Activated naive CD8-positive, alpha-beta T cell treated with anti-CD3 and anti-CD28 coated beads, Interleukin-2, amount 50 U/mL, for 16 hours (primary cell): ENCODE results near the gene ATF7.
"Not testable (repeated sequence)": the region's sequence is repeated elsewhere in the genome, so short reads cannot be mapped to it uniquely, and the experiment has no call there.

Experiments used
- DNase-seq: peaks from one replicate; pipeline ENCODE4 v3.0.0-alpha.2; 2020; ENCODE audit warnings: low read depth, low spot score

Gene ATF7

DNA sequence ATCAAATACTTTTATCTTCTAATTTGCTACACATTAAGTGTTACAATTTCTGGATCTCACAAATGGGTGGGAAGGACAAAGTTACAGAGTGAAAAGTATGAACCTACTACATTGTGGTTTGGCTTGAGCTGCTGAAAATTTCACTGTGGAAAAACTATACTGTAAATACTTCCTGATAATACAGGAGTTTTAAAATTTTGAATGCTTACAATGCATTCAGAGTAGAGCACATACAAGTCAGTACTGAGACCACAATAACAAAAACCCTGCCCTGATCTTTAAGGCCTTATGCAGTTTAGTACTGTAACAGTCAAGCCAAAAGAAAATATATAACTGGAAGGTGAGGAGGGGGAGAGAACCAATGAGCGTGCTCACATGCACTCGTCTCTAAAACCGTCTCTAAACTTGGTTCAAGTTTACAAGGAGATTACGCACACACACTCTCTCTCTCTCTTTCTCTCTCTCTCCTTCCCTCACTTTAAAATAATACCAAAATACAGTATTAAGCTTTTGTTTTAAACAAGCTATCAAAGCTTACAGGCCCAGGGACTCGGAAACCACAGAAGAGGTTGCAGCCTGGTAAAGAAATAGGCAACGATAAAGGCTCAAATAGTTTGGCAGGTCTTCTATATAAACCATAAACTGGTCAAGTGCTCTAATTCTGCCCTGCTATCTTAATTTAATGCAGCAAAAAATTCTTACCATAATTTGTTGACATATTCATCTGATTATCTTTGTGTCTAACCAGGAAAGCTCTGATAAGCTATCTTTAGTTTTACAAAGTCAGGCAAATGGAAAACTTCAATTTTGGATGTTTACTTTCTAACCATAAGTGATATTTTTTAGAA lies 58.0 kb downstream of the ATF7 start:
- DNase-seq, result no peak

GRCh38 chr12:53565376-53565775 lies 60.8 kb downstream of the ATF7 start:
- DNase-seq, result not testable (repeated sequence)

DNA sequence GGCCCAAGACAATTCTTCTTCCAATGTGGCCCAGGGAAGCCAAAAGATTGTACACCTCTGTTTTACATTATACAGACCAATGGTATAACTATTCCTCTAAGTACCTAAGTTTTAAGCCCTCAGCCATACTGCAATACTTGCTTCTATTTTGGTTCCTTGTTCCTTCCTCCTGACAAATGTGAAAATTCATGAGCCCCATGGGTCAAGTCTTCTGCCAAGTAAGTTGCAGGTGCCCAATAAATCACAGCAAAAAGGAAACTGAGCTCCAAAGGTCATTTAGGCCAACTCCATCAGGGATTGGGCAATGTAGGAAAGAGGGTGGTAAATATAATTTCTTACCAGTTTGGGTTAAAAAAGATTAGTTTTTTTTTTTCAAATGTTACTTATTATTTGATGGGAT lies 61.2 kb downstream of the ATF7 start:
- DNase-seq, result no peak

- no peak for DNase-seq
These were observed 61.9 kb downstream of the ATF7 start for GRCh38 chr12:53564278-53564677.

DNA sequence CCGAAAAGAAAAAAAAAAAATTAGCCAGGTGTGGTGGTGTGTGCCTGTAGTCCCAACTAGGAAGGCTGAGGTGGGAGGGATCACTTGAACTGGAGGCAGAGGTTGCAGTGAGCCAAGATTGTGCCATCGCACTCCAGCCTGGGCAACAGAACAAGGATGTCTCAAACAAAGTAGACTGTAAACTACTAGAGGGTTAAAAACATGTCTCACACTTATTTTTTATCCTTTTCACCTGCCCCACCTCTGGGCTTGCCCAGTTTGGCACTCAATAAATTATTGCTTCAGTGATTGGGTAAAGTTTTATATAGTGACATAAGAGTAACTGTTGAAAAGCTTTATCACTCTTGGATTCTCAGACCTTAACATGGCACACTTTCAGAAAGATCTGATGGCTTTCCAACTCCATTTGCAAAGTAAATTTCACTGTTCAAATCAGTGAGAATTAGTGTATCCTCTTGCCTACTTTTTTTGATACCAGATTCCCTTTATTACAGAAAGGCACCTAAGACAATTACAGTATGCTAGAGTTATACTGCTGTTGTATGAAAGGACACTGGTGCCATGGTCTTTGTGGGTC lies 62.6 kb downstream of the ATF7 start:
- DNase-seq, result no peak

DNA sequence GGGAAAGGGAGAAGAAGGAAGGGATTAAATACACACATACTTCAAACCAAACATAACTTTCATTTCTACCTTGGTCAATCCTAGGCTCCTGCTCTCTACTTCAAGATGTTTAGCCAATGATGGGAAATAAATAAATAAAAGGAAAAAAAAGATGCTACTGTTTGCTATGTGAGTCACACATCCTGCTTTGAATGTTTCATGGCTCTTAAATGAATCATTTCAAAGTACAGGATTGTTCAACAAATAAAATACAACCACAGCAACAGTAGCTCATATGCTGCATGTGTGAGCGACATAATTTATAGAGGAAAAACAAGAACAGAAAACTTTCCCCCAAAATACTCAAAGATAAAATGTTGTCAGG lies 64.6 kb downstream of the ATF7 start:
- no peak for DNase-seq

DNA sequence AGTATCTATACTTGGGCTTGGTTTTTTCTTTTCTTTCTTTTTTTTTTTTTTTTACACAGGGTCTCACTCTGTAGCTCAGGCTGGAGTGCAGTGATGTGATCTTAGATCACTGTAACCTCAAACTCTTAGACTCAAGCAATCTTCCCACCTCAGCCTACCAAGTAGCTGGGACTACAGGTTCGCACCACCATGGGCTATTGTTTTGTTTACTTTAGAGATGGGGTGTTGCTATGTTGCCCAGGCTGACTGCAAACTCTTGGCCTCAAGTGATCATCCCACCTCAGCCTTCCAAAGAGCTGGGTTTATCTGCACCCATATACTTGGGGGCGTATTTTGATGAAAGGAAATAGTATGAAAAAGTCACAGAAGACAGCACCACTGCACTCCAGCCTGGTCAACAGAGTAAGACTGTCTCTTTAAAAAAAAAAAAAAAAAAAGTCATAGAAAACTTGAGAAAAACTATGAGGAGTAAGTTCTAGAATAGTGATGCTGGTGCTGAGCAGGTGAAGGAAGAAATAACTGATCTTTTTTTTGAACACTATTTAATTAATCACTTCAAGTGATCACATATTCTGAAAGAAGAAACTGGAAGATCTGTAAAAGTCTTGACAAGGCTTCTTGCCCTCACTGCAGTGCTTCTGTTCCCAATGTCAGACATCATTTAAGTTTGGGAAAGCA lies 65.1 kb downstream of the ATF7 start:
- DNase-seq, result no peak

- no peak for DNase-seq
These were observed 65.8 kb downstream of the ATF7 start for GRCh38 chr12:53560351-53560750.

GRCh38 chr12:53558631-53559030 lies 67.6 kb downstream of the ATF7 start:
- DNase-seq, result no peak

DNA sequence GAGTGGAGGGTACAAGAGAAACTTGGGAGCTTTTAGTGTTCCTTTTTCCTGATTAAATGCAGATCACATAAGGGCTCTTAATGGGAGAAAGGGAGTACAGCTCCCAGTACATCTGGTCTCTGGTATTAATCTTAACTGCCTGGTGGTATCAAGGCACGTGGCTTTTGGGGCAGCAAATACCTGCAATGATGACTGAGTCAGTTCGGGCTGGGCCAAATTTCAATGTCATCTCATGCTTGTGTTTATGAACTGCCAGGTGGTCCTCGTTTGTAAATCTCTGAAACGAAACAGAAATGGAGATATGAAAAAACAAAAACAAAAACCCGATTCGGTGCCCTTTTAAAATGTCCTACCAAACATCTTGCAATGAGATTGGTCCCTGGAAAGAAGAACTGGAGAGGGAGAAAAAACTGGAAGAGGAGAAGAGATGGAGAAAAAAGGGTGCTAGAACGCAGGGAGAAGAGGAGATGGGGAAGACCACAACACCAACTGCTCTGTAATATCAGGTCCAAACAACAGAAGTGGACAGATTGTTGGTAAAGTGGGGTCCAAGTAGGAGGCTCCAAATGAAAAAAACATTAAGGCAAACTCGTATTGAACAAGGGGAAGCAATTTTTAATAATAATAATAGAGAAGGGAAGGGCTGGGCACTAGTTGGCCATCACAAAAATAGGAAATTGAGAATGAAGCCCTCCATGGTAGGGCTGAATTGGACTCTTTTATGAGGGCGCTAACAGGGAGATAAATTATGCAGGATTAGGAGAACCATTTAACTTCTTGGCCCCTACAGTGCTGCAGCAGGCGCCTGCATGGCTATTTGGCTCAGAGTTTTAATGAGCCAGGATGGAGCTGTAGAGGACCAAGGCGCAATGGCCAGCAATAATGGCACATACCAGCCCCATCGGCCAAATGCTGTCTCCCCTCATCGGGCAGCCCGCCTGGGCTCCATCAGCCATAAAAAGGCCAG lies 73.5 kb downstream of the ATF7 start:
- DNase-seq, result no peak

- no peak for DNase-seq
These were observed 74.3 kb downstream of the ATF7 start for GRCh38 chr12:53551889-53552291.

GRCh38 chr12:53550595-53550994 lies 75.6 kb downstream of the ATF7 start:
- DNase-seq, result no peak

DNA sequence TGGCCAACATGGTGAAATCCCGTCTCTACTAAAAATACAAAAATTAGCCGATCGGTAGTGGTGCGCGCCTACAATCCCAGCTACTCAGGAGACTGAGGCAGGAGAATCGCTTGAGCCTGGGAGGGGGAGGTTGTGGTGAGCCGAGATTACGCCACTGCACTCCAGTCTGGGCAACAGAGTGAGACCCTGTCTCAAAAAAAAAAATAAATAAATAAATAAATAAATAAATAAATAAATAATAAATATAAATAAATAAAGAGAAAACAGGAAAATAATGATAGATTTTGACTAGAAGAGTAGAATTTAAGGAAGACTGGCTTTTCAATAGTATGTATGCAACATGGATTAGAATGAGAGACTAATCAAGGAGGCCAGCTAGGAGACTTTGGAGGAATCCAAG lies 76.1 kb downstream of the ATF7 start:
- DNase-seq, result not testable (repeated sequence)

GRCh38 chr12:53548354-53548753 lies 77.8 kb downstream of the ATF7 start:
- not testable (repeated sequence) for DNase-seq

- peak; percentile 2 for DNase-seq
These were observed 82.6 kb downstream of the ATF7 start for GRCh38 chr12:53543539-53543938.

GRCh38 chr12:53539526-53539925 lies 86.7 kb downstream of the ATF7 start:
- DNase-seq, result no peak

DNA sequence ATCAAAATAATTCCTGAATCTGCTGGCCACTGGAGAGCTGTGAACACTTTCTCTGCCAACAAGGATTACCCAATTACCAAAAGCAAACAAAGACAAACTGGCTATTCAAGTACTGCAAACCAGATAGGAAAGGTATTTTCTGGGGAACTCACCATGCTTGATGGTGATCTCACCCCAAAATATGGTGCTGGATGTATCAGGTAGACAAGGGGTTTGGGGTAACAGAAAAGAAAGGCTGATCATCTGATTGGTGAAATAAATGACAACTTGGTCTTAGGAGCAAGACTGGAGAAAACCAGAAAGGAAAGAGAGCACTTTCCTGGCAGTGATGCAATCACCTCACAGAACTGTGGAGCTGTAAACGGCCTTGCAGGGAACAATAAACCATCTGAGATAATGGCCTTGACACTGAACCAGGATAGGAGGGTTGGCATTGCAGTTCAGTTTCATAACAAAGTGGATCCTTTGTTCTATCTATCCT lies 87.9 kb downstream of the ATF7 start:
- DNase-seq, result no peak

- no peak for DNase-seq
These were observed 89.2 kb downstream of the ATF7 start for GRCh38 chr12:53536962-53537361.

DNA sequence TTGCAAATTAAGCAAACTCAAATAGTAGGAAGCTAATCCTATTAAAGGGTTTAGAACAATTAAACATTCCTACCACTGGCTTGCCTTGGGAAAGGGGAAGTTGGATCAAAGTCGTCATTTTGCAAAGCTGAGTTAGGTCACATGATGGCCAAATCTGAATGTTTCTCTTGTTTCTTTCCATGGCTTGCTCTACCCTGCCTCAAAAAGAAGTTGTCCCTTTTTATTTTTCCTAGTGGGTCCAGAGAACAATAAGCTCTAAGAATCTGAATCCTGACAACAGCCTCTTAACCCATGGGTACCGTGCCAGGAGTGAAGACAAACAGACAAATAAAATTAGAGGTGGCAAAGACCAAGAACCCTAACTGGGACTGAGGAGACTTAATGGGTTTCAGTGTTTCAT lies 92.7 kb downstream of the ATF7 start:
- DNase-seq, result no peak

DNA sequence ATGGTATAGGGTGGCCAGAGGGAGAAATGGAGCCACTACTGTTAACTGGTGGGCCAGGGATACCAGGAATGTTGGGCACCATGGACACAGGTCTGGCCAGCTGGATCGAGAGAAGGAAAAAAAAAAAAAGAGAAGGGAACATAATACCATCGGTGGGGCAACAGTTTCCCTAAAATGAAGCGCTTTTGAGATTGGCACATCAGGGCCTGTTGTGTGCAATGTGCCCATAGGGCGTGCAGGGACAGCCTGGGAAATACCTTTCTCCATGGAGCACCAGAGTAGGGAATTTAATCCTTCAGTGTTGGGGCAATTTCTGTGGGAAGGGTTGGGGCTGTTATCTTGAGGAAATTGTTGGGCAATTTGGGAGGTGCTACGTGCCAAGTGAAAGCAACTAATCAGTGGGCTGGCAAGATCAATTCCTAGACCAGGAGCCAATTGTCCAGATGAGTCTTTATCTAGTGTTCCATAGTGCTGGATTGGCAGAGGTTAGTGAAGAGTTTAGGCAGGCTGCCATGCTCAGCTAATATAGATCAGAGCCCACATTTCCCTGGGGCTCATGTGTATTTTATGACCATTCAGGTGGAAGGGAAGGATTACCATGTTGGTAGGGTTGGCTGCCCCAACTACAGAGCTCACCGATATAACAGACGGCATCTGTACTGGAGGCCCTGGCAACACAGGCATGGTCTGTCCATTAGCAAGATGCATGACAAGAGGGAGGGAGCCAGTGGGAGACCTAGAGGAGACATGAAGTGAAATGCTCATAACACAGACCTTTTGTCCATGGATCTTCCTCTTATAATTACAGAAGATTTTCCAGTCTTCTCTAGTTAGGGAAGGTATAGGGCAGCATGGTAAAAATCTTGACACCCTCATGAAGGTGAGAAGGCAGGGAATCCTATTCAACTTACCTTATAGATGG lies 93.4 kb downstream of the ATF7 start:
- DNase-seq, result no peak
